Adrenal gland (tissue), 12 donors: ENCODE measurements around the gene CEP85. TPM values are rescaled to one million over a fixed set of nuclear protein-coding genes. Genes with fewer than 3 reads are reported as not detected.

ENCODE experiments used
- DNase-seq, 7 donors: peaks; one replicate each; pipeline ENCODE4 v3.0.0-alpha.2; 2019 to 2020
- H3K27ac ChIP-seq, 5 donors: fragments of 200-600 bp; sonication (generic) in 4 of 5; 1 replicate in 3 of 5; 2 replicates in 2 of 5; pipeline versions ENCODE4 v1.5.1 to v1.8.0; 2016 to 2020; ENCODE audit warnings: mild to moderate bottlenecking in 1 of 5
- H3K27me3 ChIP-seq: fragments of 200-600 bp; 2 replicates; pipeline ENCODE4 v1.8.0; 2021
- H3K36me3 ChIP-seq, 2 donors: fragments of 200-600 bp; replicated peaks in 1 of 2; 1 replicate in 1 of 2; 2 replicates in 1 of 2; pipeline versions ENCODE4 v1.5.1 to v1.8.0; 2018 to 2022
- H3K4me1 ChIP-seq, 2 donors: fragments of 200-600 bp; replicated peaks in 1 of 2; 1 replicate in 1 of 2; 2 replicates in 1 of 2; pipeline versions ENCODE4 v1.5.1 to v1.8.0; 2018 to 2021
- H3K4me3 ChIP-seq, 4 donors: fragments of 200-600 bp; sonication (generic) in 3 of 4; one replicate each; pipeline ENCODE4 v1.5.1; 2016 to 2018
- H3K9me3 ChIP-seq, 3 donors: fragments of 200-600 bp; sonication (generic) in 1 of 3; replicated peaks in 1 of 3; 1 replicate in 2 of 3; 2 replicates in 1 of 3; pipeline versions ENCODE4 v1.5.1 to v1.8.0; 2016 to 2021
- CTCF ChIP-seq, 6 experiments: fragments of 450-650 bp in 4 of 6; fragments of 200-600 bp in 2 of 6; sonication (generic) in 1 of 6; IDR thresholded peaks; 1 replicate in 5 of 6; 2 replicates in 1 of 6; pipeline versions ENCODE4 v1.5.1 to v1.8.0; 2016 to 2021; ENCODE audit warnings: antibody characterized with exemption in 6 of 6, mild to moderate bottlenecking in 2 of 6, moderate library complexity in 1 of 6
- POLR2A ChIP-seq, 2 donors: fragments of 450-650 bp; IDR thresholded peaks; one replicate each; pipeline ENCODE4 v1.6.1; 2017; ENCODE audit warnings: antibody characterized with exemption in 2 of 2, mild to moderate bottlenecking in 2 of 2, moderate library complexity in 1 of 2
- WGBS, 4 donors: extraction: QIAGEN DNeasy Blood & Tissue Kit in 2 of 4; methylation state at CpG; one replicate each; pipeline versions ENCODE4 v1.1.5 to v1.1.7; 2013 to 2017; 5-methylcytosine and 5-hydroxymethylcytosine counted together
- intact Hi-C, 2 donors: fragments of 100-400 bp; cut with DNase I; formaldehyde crosslinking; loops; one replicate each; pipeline versions ENCODE4 v1.14.1 to v1.15.0; 2022 to 2023
- polyA plus RNA-seq, 3 donors: library from polyadenylated mRNA; stranded (reverse); fragments of 200-250 nt in 2 of 3; fragments of 350-450 nt in 1 of 3; fragmentation: Illumina TruSeq in 1 of 3; extraction: RNeasy Lipid Tissue Mini Kit (QIAGEN cat#74804) in 1 of 3; gene quantifications; one replicate each; pipeline ENCODE4 v1.2.3, GENCODE V29; 2013 to 2014
- total RNA-seq, 9 donors: library from RNA; depleted of rRNA in 4 of 9; stranded (reverse); fragments of >200 nt in 4 of 9; fragments of 120-200 nt in 1 of 9; fragmentation: NEBNext Ultra II Directional in 1 of 9; extraction: Animal tissue kit (Norgen Biotek cat#: 25700) in 1 of 9; gene quantifications; one replicate each; pipeline versions ENCODE4 v1.1.0 to v1.2.4, GENCODE V29; 2013 to 2023
- donor health status: healthy with polysubstance abuse.
- donor health status: Bipolar disorder and iron deficiency.
- donor health status: DM: yes; HTN: yes; CAD: no.
- donor health status: DM: no; HTN: no; CAD: no.
- donor health status: DM: no; HTN: no; CAD: no.
- donor health status: DM: yes; HTN: yes; CAD: no.

CEP85 gene
- total and polyA plus RNA-seq, 12 donors: 2.5 to 16.4 (median 5.8) TPM

GRCh38 chr1:26278303-26278702 is 44.3 kb downstream of the CEP85 start:
- Histone ChIP-seq H3K36me3 (no peaks in the 10 kb centered on the region), H3K27me3 (no peaks in the 10 kb centered on the region), H3K4me1 (peaks cover 14 to 38% of the 10 kb centered on the region in 2 donors), H3K27ac (peak overlapping the region in 4 of 5 donors; percentile 0 to 97 (median 86)), H3K4me3 (no peak overlapping the region), H3K9me3 (no peaks in the 10 kb centered on the region)
- no peak for TF ChIP-seq CTCF (IDR thresholded peaks at IDR 0.05)
- TF ChIP-seq POLR2A (IDR thresholded peaks at IDR 0.05): no peak
- no peak for DNase-seq
- 63 to 74% (median 67%) methylated on average over 4 of the region's 4 CpGs for WGBS, 4 donors
- intact Hi-C loops: no loop called here

GRCh38 chr1:26278724-26279455 is 44.9 kb downstream of the CEP85 start:
- Histone ChIP-seq H3K27ac (peak overlapping the region; percentile 35 to 97 (median 83)), H3K36me3 (no peaks in the 10 kb centered on the region), H3K4me1 (peaks cover 14 to 39% of the 10 kb centered on the region in 2 donors), H3K9me3 (no peaks in the 10 kb centered on the region), H3K4me3 (peak overlapping the region in 1 of 4 donors; percentile 87), H3K27me3 (no peaks in the 10 kb centered on the region)
- TF ChIP-seq POLR2A (IDR thresholded peaks at IDR 0.05) (peak; percentile 13 to 21), CTCF (IDR thresholded peaks at IDR 0.05) (no peak)
- intact Hi-C loops: no loop called here
- DNase-seq: peak in 3 of 7 donors; percentile 44 to 67 (median 54)
- WGBS, 4 donors: 55 to 67% (median 60%) methylated on average over 7 to 9 of the region's 9 CpGs

- H3K27ac ChIP-seq: peak within 1 kb of the TSS; percentile 52 to 97 (median 83)
- H3K4me3 ChIP-seq: peak within 1 kb of the TSS in 3 of 4 donors; percentile 77 to 87 (median 80)
- DNase-seq: peak; percentile 83 to 91 (median 87)
- TF ChIP-seq POLR2A (IDR thresholded peaks at IDR 0.05) (peak; percentile 78 to 91), CTCF (IDR thresholded peaks at IDR 0.05) (peak in 4 of 6 experiments; percentile 21 to 29 (median 25))
- H3K9me3 ChIP-seq: no peaks in the 10 kb centered on the region
- intact Hi-C loops: loop anchor here in 1 of 2 donors (5.0 kb wide), 1 partner anchor 43 kb away; no protein-coding TSS in a partner anchor
- H3K4me1 ChIP-seq: peaks cover 14 to 47% of the 10 kb centered on the region in 2 donors
- H3K27me3 ChIP-seq: no peaks in the 10 kb centered on the region
- 2 to 49% (median 5%) methylated on average over 3 to 66 of the region's 66 CpGs for WGBS, 4 donors
- no peaks in the 10 kb centered on the region for H3K36me3 ChIP-seq
Observed at GRCh38 chr1:26279456-26280332, 45.7 kb downstream of the CEP85 start, which contains the start of gene SH3BGRL3. TSS of gene SH3BGRL3 (plus strand) at chr1:26280086. CDS start at chr1:26280156, 70 bp downstream.
